K562 treated with DMSO at 1 percent for 4 hours (cell line): ENCODE results near the gene LGI4. TPM values are rescaled to one million over a fixed set of nuclear protein-coding genes. Genes with fewer than 3 reads are reported as not detected.

Experiments used
- total RNA-seq: library from RNA; unstranded; fragments of 300-600 nt; gene quantifications from 2 replicates; pipeline ENCODE4 v1.2.3, GENCODE V29; 2022; ENCODE audit not compliant: insufficient read depth

Gene LGI4
- total RNA-seq: 0.47 and 2.3 TPM in 2 replicates

DNA sequence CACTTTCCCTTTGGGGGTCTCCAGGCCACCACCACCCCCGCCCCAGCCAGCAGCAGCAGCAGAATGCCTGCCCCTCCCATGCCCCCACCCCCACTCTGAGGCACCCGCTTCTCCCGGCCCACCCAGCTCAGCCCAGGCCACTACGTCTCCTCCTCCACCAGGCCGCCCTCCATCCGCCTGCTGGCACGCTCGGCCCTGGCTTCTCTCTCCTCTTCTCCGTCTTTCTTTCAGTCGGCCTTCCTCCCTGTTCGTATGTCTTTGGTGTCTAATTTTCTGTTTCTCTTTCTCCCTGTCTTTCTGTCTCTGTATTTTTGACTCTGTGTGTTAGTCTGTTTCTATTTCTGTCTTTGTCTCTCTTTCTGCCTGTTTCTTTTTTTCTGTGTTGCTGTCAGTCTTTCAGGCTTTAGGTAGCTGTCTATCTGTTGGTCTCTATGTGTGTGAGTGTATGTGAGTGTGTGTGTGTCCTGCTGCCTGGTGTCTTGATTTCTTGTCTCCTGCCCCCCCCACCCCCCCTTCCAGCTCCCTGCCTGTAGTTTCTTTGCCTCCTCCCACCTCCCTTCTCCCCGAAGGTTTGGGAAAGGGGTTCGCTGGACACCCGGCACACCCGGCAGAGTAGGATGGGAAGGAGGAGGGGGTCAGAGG lies at the start of gene LGI4:
Gene LGI4 (minus strand): TSS at position 459 of the 642 bp plus-strand sequence. CDS start 379 bp downstream, at position 80.

DNA sequence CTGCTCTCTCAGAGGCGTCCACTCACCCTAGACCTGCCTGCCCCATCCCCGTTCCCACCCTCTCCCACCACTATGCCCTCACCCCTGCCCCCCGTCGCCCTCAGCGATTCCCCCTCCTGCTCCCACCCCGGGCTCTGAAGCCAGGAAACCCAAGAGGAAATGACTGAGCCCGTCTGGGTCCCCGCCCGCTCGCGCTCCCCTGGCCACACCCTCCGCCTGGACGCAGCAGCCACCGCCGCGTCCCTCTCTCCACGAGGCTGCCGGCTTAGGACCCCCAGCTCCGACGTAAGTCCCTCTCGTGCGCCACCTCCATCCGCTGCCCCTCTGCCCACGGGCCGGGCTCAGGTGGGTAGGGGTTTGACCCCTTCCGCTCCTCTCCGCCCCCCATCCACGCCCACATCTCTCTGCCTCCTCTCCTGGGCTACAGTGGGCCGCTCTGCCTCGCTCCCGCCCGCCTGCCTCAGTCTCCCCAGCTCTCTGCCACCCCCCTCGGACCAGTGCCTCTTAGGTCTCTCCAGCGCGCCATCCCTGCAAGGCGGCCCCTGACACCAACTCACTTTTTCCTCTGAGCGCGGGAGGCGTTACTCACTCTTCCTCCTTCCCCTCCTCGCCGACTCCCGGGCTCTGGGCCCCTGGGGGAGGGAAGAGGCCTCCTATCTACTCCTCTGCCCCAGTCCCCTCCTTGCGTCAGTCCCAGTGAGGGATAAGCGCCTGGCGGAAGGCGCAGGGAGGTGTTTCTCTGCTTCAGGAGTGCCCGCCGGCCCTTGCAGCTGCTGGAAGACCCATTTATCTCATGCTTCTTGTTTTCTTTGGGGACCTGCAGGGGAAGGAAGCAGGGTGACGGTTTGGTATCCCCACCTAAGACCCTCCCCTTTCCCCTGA lies 19.9 kb upstream of the LGI4 start, which contains the start of gene FXYD5:
Gene FXYD5 (plus strand): TSS at position 211 of the 882 bp plus-strand sequence. CDS start 816 bp downstream, outside the sequence.

DNA sequence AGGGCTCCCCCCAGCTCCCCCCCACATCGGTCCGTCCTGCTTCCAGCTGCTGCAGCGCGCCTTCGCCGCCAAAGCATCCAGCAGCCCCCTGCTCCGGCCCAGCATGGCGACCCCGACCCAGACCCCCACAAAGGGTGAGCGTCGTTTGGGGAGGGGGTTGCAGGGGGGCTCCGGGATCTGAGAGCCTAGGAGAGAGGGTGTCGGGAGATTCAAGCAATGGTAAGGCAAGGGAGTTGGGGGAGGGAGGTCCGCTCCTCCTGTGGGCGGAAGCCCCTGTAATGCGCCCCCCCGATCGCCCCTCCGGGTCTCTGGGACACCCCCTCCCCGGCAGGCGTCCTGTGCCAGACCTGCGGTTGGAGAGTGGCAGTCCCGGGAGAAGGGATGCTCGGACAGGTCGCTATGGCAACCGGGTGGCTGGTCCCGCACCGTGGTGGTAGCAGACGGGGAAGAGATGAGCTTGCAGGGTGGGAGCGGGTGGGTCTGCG lies 8.4 kb upstream of the LGI4 start, which contains the start of gene FXYD7:
Gene FXYD7 (plus strand): TSS at position 25 of the 485 bp plus-strand sequence. CDS start 79 bp downstream, at position 104.

DNA sequence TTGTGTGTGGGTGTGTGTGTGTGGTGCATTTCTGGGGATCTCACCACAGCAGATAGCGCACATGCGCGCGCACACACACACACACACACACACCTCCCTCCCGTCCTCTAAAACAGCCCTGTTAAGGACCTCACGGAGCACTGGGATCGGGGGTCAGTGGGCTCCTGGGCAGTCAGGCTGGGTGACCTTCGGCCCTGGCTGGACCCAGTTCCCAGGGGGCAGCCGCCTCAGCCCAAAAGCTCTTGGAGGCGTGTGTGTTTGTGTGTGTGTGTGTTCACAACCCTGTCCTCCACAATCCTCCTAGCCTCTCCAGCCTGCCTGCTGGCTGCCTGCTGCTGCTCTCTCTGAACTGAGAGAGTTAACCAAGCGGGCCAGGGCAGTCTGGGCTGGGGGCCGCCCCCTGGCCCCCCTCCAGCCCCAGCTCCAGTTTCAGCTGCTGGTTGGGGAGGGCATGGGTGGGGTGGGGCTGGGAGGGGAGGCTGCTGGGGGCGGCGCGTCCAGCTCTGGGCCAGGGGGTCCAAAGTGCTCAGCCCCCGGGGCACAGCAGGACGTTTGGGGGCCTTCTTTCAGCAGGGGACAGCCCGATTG lies 3.5 kb upstream of the LGI4 start, which contains the start of gene FXYD1:
Gene FXYD1 (plus strand): TSS at position 520 of the 588 bp plus-strand sequence. CDS start 1,256 bp downstream, outside the sequence.

DNA sequence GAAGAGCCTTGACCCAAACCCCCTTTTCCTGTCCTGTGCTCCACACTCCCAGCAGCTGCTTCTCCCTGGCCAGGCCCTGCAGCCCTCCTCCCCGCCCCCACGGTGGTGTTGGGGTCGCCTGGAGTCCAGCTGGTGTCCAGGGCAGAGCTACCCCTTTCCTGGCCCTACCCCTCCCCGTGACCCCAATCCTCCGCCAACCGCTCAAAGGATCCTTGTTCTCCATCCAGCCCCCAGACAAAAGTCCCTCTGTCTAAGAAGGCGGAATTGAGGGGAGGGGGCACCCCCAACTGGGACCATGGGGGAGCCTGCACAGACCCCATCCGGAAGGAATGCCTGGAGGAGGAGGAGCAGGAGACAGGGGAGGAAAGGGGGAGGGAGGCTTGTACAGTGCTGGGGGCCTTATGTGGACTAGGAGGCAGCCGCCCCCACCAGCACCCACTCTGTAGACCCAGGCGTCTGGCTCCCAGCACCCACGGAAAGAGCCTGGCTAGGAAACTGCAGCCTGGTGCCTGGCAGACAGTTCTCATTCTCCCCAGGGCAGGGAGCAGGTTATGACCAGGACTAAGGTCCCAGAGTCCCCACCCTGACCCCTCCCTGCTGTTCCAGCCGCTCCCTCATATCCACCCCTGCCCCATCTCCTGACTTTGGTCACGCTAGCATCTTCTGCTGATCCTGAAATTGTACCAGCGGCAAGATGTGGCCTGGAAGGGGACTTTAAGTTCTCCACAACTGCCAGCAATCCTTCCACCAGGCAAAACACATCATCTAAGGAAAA lies 19.5 kb downstream of the LGI4 start, which contains the start of gene FXYD3:
Gene FXYD3 (plus strand): TSS at position 647 of the 775 bp plus-strand sequence. CDS start 3,554 bp downstream, outside the sequence.

Other genes starting within 250 kb of the LGI4 start
- gene ZNF30, start 208.2 kb downstream of the LGI4 start, total RNA-seq: 8.5 and 17.1 TPM in 2 replicates
- 2.9 and 3.1 TPM in 2 replicates for gene ZNF792, start 170.8 kb downstream of the LGI4 start, total RNA-seq
- 71.0 and 92.8 TPM in 2 replicates for gene GRAMD1A, start 134.7 kb downstream of the LGI4 start, total RNA-seq
- gene SCN1B, start 104.6 kb downstream of the LGI4 start, total RNA-seq: 4.4 and 5.1 TPM in 2 replicates
- gene HPN, start 93.3 kb downstream of the LGI4 start, total RNA-seq: 2.3 and 3.3 TPM in 2 replicates
- not detected in 2 replicates for gene FXYD3, start 19.2 kb downstream of the LGI4 start, total RNA-seq
- gene FXYD1, start 3.8 kb upstream of the LGI4 start, total RNA-seq: not detected in 2 replicates
- gene FXYD7, start 8.2 kb upstream of the LGI4 start, total RNA-seq: 2.7 TPM in 1 of 2 replicates, not detected in the other
- gene FXYD5, start 19.7 kb upstream of the LGI4 start, total RNA-seq: 333 and 372 TPM in 2 replicates
- gene FAM187B, start 93.7 kb upstream of the LGI4 start, total RNA-seq: not detected in 2 replicates
- gene LSR, start 113.9 kb upstream of the LGI4 start, total RNA-seq: 53.8 and 59.3 TPM in 2 replicates
- gene USF2, start 133.9 kb upstream of the LGI4 start, total RNA-seq: 172 and 187 TPM in 2 replicates
- 3.5 and 5.3 TPM in 2 replicates for gene HAMP, start 147.5 kb upstream of the LGI4 start, total RNA-seq
- 0.54 and 1.9 TPM in 2 replicates for gene MAG, start 157.1 kb upstream of the LGI4 start, total RNA-seq
- 5.8 and 9.1 TPM in 2 replicates for gene CD22, start 194.1 kb upstream of the LGI4 start, total RNA-seq
- gene FFAR1, start 212.8 kb upstream of the LGI4 start, total RNA-seq: not detected in 2 replicates
- not detected in 2 replicates for gene FFAR3, start 223.4 kb upstream of the LGI4 start, total RNA-seq
- not detected in 2 replicates for gene GPR42, start 236.0 kb upstream of the LGI4 start, total RNA-seq